Right renal pelvis (tissue), 4 donors: ENCODE results near the gene ARID2. TPM values are rescaled to one million over a fixed set of nuclear protein-coding genes. Genes with fewer than 3 reads are reported as not detected.

Experiments
- DNase-seq, 4 donors: peaks; one replicate each; pipeline ENCODE4 v3.0.0-alpha.2; 2013; ENCODE audit warnings: low read depth in 4 of 4, low spot score in 3 of 4, missing footprints in 1 of 4
- polyA plus RNA-seq, 4 donors: library from polyadenylated mRNA; unstranded; fragments of 120-200 nt; gene quantifications; one replicate each; pipeline ENCODE4 v1.2.1, GENCODE V29; 2013; ENCODE audit not compliant: insufficient read length in 4 of 4

The ARID2 gene
- polyA plus RNA-seq, 4 donors: 31.9 to 38.8 (median 34.7) TPM

DNA sequence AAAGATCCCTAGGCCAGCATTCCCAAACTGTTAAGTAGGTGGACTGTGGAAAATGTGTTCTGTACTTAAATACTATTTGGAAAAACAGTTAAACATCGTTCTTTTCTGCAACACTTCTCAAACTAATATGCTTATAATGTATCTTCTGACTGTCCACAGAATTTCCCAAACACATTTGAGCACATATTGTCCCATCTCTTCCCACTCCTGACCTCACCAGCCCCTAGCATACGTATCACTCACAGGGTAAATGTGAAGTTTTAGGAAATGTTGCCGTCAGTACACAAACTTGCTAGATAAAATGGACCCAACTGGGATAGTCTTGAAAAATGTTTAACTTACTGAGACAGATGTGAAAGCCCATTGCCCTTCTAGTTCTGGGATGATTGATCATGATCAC is 27.7 kb downstream of the ARID2 start:
- DNase-seq: no peak

DNA sequence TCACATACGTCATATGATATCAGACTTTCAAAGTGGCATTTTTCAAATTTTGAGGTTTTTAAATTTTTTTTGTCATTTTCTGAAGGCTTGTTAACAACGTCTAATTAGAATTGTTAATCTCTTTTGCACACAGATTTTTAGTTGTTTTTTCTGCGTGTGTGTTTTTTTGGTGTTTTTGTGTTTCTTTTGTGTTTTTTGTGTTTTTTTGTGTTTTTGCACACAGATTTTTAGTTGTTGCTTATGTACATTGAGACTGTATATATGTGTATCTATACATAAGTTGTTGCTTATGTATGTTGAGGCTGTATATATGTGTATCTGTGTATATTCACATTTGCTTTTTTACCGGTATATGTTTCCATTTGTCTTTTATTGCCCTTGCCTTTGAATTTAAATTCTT is 30.8 kb downstream of the ARID2 start:
- DNase-seq: no peak

DNA sequence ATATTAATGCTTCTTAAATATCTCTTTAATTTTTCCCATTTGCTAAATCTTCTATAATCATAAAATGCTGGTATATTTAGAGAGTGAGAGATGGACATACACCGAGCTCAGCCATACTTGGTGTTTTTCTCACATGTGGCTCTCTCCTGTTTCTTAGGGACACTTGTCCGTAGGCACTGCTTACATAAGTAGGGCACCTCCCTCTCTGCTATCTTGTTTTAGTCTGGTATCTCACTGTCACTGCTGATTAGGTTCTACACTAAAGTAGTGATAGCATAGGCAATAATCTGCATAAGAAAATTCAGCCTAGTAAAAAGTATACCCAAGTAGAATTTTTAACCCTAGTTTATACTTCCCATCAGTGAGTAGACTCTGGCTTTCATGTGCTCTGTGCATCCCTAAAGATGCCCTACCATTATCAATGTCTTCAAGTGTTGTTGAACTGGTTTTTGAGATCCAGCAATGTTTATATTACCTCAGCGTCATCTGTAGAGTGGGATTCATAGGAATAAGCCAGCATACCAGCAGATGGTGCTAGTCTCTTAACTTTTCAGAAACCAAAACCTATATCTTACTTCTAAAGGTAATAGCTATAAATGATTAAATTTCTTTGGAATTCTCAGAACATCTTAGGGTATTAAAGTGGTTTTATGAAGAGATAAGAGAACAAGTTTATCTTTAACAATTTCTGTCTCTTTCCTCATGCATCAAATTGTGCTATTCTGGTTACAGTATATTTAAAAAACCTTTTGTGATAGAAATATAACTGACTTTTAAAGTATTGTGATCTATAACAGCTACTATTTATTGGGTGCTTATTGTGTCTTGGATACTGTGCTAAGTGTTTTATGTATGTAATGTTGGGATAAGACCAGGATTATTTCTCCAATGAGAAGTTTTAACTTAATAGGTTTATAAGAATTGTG is 32.9 kb downstream of the ARID2 start:
- peak in 2 of 4 donors; percentile 11 to 18 for DNase-seq

DNA sequence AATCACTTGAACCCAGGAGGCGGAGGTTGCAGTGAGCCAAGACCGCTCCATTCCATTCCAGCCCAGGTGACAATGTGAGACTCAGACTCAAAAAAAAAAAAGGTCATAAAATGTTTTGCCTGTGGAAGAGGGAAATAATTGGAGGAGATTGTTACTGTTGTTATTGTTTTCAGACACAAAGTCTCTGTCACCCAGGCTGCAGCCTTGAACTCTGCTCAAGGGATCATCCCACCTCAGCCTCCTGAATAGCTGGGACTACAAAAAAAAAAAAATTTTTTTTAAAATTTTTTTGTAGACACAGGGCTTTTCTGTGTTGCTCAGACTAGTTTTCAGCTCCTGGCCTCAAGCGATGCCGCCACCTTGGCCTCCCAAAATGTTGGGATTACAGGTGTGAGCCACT is 33.9 kb downstream of the ARID2 start:
- no peak for DNase-seq

DNA sequence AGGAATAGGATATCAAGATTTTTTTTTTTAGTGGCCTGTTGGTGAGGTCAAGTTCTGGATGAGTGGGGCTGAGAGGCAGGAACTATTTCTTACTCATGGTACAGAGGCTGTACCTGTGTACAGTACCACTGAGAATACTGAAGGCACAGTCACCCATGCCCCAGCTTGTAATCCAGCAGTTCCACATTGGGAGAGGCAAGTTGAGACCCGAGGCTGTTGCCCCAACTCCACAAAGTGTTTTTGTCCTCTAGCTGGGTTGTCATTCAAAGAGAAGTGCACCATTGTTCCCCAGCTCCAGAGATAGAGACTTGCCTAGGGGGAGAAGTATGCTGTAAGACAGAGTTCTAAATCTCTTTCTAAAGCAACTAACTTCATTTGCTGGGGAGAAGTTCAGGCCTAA is 38.7 kb downstream of the ARID2 start:
- no peak for DNase-seq

DNA sequence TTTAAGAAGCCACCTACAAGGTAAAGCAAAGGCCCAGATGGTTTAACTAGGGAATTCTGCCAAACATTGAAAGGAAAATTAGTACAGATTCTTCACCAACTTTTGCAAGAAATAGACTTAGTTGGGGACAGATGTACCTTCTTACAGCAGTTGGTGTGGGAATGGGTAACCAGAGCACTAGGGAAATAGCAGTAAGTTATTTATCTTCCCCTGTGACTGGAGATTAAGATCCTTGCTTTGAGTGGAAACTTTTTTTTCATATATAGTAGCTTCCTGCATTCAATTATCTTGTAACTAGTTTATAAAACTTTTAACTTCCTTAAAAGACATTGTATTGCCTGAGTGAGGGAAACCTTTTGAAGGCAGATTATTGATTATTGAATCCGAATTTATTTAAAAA is 44.2 kb downstream of the ARID2 start:
- DNase-seq: no peak

DNA sequence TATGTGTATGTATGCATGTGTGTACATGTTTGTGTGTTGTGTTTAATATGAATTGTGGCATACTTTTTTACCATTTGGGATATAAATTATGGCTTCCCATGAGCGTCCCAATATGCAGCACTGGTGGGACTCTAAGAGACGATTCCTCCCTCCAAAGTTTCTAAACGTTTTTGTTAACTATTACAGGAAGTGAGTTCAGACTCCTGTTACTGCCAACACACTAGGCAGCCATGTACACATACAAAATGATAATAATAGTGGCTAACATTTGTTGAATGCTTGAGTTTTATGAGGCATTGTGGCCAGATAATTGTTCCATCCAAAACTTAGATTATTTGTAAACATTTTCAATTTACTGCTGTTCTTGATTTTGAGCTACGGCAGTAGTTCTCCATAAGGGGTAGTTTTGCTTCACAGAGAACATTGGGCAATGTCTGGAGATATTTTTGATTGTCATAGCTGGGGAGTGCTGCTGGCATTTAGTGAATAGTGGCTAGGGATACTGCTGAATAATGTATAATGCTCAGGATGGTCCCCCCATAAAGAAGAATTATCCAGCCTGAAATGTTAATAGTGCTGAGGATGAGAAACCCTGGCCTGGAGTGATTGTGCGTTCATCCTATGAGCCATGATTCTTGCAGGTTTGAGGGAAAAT is 45.1 kb downstream of the ARID2 start:
- no peak for DNase-seq

DNA sequence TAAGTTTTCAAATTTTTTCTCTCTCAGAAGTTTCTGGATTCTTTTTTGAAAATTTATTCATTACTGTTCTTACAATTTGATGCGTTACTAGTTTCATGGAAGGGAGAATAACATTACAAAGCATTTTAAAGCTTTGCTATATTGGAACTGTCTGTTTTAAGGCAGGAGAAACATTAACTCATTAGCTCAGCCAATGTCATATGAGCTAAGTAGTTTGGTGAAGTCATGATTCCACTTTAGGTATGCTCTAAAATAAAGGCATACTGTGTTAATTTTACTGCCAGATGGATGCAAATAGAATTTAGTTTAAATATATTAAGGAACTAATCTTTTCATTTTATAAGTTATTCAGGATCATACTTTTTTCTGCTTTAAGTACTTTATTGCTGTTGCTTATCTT is 46.0 kb downstream of the ARID2 start:
- DNase-seq: no peak

DNA sequence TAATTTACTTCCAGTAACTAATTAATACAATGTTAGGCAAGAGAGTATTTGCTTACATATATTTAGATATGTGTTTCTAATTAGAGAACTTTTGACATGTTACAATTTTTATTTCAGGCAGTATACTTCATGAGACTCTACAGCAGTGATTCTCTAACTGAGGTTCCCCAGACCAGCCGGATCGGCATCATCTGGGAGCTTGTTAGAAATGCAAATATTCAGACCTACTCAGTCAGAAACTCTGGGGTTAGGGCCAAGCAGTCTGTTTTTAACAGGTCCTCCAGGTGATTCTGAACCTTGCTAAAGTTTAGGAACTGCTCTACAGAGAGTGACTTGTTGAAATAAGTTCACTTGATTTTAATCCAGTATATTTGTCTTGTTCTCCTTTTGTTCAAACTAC is 46.5 kb downstream of the ARID2 start:
- DNase-seq: no peak

DNA sequence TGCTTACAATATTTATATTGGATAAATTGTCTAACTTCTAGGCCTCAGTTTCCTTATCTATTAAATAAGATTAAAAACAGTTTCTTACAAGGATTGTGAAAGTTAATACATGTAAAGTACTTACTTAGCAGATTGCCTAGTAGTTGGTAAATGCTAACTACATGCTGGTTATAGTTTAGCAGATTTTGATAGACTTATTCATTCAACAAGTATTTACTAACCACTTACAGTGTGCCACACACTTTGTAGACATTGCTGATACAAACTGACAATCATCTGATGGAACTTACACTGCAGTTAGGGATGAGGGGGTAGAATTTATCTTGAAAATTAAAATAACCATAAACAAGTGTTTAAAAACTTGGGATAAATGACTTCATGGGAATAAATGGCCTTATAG is 50.4 kb downstream of the ARID2 start:
- DNase-seq: no peak

DNA sequence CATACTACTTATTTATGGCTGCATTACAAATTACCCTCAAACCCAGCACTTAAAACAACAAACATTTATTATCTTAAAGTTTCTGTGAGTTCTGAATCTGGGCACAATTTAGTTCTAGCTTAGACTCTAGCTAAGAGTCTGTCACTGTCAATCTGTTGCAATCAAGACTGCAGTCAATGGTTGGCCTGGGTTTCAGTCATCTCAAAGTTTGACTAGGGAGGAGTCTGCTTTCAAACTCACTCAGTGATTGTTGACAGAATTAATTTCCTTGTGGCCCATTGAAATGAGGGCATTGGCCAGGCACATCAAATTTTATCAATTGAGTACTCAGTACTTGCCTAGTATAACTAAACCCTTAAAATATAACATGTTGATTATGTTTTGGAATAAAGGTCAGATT is 51.6 kb downstream of the ARID2 start:
- DNase-seq: no peak

DNA sequence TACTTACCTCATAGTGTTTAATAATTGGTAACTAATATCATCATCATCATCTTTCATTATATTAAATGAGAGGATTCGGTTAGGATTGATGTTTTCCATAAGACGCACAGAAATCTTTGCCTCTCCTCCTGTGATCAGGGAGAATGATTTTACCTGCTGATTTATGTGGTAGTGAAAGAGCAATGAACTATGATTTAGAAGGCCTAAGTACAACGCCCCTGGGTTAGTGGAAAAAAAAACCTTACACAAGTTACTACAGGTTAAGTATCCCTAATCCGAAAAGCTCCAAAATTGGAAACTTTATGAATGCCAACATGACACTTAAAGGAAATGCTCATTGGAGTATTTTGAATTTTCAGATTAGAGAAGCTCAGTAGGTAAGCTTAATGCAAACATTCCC is 55.8 kb downstream of the ARID2 start:
- no peak for DNase-seq

DNA sequence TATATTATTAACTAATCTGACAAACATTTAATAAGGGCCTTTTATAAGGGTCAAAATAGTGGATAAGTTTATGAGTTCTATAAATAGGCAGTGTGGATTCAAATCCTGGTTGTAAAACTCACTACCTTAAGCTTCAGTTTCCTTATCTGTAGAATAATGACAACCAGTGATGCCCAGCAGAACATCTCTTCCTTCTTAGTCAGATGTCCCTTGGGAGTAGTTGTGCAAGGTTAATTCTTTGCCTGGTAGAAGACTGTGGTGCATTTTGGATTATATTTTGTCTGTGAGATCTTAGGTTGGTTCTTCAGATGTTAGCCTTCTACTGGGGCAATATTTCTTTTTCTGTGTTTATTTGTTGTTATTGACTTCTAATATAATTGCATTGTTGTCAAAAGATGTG is 59.5 kb downstream of the ARID2 start:
- no peak for DNase-seq

DNA sequence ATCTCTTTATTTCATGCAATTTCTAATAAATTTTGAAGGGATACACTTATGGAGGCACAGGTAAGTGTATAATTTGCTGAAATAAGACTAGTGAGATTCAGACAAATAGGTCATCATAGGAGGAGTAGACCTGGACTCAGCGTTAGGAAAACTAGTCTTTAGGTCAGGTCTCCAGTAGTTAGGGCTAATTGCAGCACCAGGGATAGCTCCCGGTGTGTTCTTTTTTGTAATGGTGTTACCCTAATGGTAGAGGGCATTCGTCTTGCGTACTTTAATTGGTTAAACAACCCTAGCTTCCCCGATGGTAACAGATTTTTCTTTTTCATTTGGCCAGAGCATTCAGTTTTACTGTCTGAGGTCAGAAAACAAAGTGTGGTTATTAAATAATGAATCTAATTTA is 64.9 kb downstream of the ARID2 start:
- no peak for DNase-seq

DNA sequence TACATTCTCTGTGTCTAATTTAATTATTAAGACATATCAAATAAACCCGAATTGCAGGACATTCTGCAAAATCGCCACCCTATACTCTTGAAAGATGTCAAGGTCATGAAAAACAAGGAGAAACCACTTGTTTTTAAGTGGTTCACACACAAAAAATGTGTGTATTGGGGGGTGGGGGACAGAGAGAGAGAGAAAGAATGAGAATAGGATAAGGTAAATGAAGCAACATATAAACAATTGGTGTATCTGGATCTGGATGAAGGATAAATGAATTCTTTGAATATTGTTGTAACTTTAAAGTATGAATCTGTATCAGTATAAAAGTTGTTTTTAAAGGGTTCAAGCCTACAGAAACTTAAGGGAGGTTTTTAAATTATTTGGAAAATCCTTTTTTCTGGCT is 72.1 kb downstream of the ARID2 start:
- no peak for DNase-seq

DNA sequence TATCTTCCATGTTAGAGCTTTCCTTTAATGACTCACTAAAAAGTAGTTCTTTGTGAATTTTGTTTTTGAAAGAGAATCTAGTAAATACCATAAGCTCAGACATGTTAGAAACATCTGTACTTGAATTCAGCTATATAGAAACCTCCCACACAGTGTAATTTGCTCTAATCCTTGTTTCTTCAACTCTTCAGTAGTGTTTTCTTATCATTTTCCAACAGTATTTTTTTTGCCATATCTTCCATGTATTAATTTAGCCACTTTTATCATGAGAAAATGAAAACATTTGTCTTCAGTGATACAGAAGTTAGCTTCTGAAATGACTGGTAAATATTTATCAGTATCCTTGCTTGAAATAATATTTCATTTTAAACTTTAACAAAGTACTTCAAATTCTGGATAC is 73.6 kb downstream of the ARID2 start:
- no peak for DNase-seq

DNA sequence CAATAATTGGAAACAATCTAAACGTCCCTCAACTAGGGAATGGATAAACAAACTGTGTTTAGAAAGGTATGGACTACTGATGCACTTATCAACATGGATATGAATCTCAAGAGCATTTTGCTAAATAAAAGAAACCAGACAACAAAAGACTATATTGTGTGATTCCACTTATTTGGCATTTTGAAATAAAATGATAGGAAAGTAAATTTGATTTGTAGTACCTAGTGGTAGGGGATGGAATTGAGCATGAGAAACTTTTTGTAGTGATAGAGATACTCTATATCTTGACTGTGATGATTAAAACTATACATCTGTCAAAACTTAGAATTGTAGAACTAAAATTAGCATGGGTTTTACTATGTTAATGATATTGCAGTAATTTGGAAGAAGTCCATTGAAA is 87.1 kb downstream of the ARID2 start:
- DNase-seq: no peak

DNA sequence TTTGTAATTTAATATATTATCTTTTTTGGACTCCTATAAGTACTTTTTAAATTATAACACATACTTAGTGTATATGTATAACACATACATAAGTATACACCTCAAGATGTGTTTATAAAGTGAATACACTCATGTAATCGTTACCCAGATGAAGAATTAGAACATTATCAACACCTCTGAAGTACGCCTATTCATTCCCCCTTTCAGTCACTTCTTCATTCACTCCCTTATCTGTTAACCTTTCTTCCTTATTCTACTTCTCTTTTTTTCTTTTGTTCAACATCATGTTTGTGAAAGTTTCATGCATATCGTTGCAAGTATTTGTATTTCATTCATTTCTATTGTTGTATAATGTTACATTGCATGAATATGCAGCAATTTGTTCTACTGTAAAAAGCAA is 98.5 kb downstream of the ARID2 start:
- DNase-seq: no peak

DNA sequence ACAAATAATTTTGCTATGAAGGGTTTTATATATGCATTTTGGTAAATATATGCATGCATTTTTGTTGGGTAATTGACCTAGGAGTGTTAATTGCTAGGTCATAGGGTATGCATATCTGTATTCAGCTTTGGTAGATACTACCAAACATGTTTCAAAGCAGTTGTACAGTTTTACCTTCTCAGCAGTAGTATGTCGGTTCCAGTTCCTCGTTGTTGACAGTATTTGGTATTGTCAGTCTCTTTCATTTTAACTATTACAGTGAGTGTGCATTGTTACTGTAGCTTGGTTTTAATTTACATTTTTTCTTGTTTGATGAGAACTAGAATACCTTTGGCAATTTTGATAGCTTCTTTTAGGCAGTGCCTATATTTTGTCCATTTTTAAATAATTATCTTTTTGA is 98.9 kb downstream of the ARID2 start:
- DNase-seq: no peak

DNA sequence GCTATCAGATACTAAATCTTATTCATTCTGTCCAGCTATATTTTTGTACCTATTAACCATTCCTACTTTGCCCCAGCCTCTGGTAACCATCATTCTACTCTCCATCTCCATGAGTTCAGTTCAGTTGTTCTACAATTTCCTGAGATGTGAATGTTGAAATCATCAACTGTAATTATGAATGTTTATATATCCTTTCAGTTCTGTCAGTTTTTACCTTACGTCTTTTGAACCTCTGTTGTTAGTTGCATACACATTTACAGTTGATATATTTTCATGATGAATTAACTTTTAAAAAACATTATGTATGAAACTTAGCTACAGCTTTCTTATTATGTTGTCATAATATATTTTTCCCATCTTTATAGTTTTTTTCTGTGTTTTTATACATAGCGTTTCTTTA is 102.1 kb downstream of the ARID2 start:
- DNase-seq: no peak

DNA sequence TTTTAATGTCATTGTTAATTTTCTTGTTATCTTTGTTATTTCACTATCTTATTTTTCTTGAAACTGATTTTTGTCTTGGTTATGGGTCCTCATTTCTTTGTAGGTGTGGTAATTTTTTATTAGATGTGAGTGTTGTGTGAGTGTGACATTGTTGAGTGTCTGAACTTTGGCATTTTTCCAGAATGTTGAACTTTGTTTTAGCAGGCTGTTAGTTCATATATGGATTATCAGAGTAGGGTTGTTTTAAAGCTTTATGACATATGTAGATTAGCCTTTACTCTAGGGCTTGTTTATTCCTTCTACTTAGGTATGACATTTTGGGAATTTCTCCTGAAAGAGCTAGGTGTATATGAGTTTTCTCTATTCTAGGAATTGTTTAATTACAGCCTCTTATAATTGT is 103.9 kb downstream of the ARID2 start:
- DNase-seq: no peak

DNA sequence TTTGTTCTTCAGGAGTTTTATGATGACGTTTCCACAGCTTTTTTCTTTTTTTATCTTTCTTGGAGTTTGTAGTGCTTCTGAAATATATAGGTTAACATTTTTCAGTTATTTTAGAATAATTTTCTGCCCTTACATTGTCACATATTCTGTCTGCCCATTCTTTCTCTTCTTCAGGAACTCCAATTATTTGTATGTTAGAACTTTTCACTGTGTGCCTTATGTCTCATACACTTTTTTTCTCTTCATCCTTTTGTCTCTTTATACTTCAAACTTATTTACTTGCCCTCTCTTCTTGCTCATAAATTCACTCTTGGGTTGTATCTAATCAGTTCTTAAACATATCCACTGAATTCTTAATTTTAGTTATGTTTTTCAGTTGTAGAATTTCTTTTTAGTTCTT is 105.3 kb downstream of the ARID2 start:
- DNase-seq: no peak
